Embryonic facial prominence (tissue), 1 donor: ENCODE data around the gene CALHM1.
"Not testable (repeated sequence)": the region's sequence is repeated elsewhere in the genome, so short reads cannot be mapped to it uniquely, and the experiment has no call there.

Experiments used
- DNase-seq: peaks from one replicate; pipeline ENCODE4 v3.0.0-alpha.2; 2016; ENCODE audit errors: extremely low spot score

The CALHM1 gene

GRCh38 chr10:103458720-103459119 lies at the start of gene CALHM1:
Gene CALHM1, minus strand, starts transcription at chr10:103458900. Its CDS starts 149 bp downstream, at chr10:103458751.
- DNase-seq = no peak

DNA sequence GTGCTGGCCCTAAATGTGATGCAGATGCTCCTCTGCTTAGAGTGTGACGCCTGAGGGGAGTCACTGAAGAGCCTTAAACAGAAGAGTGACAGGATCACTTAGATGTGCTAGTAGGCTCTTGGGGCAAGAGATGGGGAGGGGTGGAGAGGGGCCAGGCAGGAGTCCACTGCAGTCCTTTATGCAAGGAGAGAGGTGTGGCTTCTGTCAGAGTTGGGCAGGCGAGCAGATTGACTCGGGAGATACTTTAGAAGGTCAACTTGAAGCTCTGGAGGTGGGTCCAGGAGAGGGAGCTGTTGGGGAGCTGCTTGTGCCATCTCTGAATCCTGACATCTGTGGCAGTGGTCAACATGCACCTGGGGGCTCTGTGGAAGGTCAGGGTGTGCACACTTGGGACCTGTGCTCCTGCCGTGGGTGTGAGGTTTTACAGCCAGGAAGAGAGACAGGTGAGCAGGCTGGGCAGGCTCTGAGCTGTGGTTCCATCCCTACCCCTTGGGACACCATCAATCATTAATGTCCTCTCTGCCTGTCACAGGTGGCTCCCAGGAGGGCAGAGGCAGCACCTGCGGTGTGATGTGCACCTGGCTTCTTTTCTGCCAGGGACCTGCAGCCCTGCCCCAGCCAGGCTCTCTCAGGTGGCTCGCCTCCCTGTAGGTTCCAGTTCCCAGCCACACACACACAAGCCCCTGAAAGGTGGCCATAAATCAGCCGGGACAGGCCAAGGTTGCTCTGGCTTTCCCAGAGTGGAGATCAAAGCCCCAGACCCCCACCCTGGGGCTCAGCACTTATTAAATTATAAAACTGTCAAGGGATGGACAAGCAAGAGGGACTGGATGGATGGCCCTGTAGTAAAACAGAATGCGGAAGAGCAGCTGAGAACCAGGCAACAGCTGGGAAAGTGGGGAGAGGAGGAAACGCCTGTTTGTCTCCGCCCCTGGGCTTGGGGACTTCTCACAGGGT lies 48.8 kb upstream of the CALHM1 start:
- DNase-seq = no peak

GRCh38 chr10:103506061-103506460 lies 47.4 kb upstream of the CALHM1 start:
- no peak for DNase-seq

- DNase-seq = no peak
Observed at GRCh38 chr10:103504181-103504783, 45.6 kb upstream of the CALHM1 start.

DNA sequence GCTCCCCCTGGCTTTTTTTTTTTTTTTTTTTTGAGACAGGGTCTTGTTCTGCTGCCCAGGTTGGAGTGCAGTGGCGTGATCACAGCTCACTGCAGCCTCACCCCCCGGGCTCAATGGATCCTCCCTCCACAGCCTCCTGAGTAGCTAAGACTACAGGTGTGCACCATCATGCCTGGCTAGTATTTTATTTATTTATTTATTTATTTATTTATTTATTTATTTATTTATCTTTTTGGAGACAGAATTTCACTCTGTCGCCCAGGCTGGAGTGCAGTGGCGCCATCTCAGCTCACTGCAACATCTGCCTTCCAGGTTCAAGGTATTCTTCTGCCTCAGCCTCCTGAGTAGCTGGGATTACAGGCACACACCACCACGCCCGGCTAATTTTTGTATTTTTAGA lies 45.1 kb upstream of the CALHM1 start:
- DNase-seq = not testable (repeated sequence)

GRCh38 chr10:103502849-103503660 lies 44.4 kb upstream of the CALHM1 start:
- DNase-seq = no peak

- no peak for DNase-seq
Observed at GRCh38 chr10:103501186-103501585, 42.5 kb upstream of the CALHM1 start.

DNA sequence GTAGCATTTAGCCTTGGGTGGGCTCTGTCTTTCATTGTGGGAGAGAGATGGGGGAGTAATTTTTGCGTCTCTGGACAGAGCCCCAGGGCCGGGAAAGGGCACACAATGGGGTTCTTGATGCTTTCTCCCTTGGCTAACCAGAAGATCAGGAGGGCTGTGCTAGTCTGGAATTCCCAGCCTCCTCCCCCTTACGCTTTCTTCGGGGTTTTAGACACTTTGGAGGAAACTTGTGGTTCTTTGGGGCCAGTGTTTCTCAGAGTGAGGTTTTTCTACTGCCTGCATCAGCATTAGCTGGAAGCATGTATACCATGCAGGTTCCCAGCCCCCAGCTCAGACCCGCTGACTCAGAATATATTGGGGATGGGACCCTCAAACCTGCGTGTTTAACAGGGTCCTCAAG lies 41.8 kb upstream of the CALHM1 start:
- DNase-seq = no peak

GRCh38 chr10:103499881-103500280 lies 41.2 kb upstream of the CALHM1 start:
- DNase-seq = no peak

DNA sequence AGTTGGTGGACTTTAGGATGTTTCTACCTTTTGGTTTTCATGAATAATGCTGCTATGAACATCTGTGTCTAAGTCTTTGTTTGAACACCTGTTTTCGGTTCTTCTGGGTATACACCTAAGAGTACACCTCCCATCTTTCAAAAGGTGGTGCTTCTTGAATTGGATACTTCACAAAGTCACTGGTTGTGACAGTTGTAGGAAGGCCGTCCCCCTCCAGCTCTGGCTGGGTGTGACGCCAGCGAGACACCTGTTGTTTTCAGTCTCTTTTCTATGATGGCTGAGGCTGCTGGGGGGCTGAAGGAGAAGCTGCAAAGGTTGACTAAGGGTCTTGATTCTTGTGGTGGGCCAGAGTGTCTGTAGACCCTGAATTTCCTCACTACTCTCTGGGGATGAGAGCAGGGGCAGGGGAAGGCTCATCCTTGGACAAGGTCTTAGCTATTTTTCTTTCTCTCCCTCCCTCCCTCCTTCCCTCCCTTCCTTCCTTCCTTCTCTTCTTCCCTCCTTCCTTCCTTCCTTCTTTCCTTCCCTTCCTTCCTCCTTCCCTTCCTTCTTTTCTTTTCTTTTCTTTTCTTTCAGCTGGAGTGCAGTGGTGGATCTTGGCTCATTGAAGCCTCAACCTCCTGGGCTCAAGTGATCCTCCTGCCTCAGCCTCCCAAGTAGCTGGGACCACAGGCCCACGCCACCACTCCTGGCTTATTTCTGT lies 40.4 kb upstream of the CALHM1 start:
- DNase-seq = no peak

- no peak for DNase-seq
Observed at GRCh38 chr10:103497161-103497915, 38.6 kb upstream of the CALHM1 start.

GRCh38 chr10:103495321-103495720 lies 36.6 kb upstream of the CALHM1 start:
- DNase-seq = no peak

DNA sequence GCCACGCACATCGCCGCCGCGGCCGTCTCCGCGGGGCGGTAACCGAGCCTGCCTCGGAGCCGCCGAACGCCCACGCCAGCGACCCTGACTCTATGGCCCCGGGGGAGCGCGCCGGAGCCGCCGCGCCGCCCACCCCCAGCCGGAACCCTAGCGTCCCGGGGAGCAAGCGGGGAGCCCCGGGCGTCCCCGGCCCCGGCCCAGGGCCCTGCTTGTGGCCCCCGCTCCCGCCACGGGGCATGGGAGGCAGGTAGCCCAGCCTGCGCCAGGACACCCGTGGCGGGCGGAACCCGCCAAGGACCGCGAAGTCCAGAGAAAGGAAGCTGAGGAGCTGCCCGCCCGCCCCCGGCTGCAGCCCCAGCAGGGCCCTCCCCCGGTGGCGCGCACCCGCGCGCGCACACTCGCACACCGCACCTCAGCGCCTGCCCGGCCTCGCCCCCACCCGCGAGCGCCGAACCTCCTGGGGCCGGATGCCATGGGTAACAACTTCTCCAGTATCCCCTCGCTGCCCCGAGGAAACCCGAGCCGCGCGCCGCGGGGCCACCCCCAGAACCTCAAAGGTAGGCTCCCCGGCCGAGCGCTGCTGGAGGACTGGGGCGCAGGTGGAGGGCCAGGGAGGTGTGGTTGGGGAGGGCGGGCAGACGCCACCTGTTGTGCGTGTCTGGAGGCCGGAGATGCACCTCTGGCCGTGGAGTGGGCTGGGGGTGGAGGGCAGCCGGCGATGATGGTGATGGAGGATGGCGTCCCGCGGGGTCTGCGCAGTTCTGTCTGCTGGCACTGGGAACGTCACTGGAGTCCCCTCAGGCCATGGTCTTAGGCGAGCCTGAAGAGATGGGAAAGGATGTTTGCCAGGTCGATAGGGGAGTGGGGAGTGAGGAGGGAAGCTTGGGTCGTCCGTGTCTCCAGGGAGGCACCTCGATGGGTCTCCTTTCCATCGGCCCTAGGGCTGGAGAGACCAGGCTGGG lies 35.5 kb upstream of the CALHM1 start:
- DNase-seq = no peak

DNA sequence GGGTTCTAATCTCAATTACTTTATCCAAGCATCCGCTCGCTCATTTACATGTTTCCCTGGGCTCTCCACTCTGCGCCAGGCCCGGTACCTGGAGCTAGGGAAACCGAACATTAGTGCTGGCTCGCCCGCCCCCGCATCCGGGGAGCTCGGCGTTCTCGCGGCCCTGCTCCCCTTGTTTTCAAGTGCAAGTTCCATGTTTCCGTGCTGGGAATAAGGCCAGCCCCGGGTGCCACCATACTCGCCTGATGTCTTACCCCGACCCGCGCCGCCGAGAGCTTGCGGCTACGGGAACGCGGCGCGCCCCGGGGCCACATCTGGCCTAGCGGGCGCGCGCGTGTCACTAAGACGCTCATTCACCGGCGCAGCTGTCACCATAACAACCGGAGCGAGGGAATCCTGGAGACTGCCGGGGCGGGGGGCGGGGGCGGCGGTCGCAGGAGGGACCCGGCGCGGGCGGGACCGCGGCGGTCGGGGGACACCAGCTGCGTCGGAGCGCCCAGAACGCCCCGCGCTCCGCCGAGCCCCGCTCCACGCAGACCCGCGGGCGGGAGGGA lies 34.7 kb upstream of the CALHM1 start, which contains the start of gene NEURL1:
TSS of gene NEURL1 (plus strand) at position 344 of the 554 bp plus-strand sequence. CDS start 683 bp downstream, outside the sequence.
- no peak for DNase-seq

- DNase-seq = no peak
Observed at GRCh38 chr10:103492655-103493261, 34.1 kb upstream of the CALHM1 start.

DNA sequence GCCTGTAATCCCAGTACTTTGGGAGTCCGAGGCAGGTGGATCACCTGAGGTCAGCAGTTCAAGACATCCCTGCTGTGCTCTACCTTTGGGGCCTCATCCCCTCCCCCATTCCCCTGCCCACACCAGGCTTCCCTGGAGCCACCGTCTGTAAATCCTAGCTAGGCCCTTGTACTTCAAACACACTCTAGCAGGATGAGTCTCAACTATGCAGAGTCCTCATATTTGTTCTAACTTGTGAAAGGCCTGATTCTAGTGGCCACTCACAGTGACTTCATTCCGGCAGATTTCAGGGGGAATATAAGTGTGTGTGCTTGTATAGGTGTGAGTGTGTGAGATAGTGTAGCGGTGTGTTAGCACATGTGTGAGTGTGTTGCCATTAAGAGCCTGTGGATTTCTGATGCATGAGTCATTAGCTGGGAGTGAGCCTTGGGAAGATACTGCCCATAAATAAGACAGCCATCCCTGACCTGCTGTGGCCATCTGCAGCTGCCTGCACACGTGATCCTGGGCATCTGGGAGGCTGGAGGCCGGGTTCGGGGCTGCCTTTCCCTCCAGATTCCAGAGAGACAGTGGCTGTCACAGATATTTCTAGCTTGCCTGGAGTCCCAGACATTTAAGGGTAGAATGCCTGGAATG lies 33.1 kb upstream of the CALHM1 start:
- DNase-seq = no peak

- DNase-seq = no peak
Observed at GRCh38 chr10:103490986-103491314, 32.2 kb upstream of the CALHM1 start.

DNA sequence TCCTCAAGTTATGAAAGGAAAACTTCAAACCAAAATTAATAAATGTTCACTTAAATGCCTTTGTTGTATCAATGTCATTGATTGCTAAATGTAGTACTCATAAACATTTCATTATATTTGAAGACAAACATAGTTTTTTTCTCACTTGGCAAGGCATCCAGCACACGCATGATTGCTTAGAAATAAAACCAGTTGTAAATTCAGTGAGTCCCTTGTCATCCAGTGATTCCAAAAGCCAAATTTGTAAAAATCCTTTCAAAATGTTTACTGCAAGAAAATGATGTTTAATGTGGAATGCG lies 28.7 kb upstream of the CALHM1 start:
- no peak for DNase-seq
